IPS-NIHi11 (cell line): ENCODE data around the gene PMEL.
A peak's percentile ranks its signal among the peaks of the same experiment; 100 is the strongest.
"Not testable (repeated sequence)": the region's sequence is repeated elsewhere in the genome, so short reads cannot be mapped to it uniquely, and the experiment has no call there.

Source experiments
- DNase-seq: peaks from one replicate; pipeline ENCODE4 v3.0.0; 2012; ENCODE audit warnings: mixed read lengths, low spot score

PMEL gene

DNA sequence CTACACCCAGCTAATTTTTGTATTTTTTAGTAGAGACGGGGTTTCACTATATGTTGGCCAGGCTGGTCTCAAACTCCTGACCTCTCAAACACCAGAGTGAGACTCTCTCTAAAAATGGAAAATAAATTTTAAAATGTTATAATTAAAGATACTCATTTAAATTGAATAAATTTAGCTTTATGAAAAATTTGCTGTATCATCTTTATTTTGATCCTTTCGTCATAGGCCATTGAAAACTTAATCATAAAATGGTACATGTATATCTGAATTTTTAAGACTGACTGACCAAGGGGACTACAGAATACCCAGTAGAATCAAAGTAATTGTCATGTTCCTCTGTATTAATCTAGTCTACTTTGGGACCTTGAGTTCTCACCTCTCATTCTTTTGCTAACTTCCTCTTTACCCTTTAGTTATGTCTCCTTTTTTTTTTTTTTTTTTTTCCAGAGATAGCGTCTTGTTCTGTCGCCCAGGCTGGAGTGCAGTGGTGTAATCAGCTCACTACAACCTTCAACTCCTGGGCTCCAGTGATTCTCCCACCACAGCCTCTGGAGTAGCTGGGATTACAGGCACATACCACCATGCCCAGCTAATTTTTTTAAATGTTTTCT is 17.5 kb upstream of the PMEL start:
- DNase-seq: no peak

DNA sequence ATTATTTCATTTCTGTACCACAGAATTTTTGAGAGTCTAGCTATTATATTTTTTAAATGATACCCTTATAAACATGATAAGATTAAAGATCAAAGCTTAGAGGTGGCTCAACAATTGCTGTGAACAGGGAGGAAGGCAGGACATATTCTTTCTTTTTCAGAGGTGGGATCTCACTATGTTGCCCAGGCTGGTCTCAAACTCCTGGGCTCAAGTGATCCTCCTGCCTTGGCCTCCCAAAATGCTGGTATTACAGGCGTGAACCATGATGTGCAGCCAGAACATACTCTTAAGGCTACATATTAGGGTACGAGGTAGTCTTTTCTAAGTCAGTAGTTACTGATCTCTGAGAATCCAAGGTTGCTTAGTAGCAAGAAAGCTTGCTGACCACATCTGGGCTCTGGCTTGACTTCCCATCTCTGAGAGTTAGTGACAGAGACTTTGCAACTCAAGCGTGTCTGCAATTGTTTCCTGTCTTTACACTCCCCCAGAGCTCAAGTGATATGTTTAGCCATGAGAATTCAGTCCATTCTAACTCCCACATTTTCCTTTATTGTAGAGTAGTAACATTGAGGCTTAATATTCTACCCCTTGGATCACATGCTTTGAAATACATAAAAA is 16.6 kb upstream of the PMEL start:
- no peak for DNase-seq

DNA sequence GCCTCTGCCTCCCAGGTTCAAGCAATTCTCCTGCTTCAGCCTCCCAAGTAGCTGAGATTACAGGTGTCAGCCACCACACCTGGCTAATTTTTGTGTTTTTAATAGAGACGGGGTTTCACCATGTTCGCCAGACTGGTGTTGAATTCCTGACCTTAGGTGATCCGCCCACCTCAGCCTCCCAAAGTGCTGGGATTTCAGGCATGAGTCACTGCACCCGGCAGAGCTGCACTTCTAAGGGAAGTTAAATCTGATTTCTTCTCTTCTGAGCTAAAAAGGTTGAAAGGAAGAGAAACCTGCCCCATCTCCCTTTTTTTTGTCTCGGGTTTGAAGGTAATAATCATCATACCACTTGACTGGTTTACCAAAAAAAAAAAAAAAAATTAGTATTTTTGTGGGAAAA is 16.0 kb upstream of the PMEL start:
- not testable (repeated sequence) for DNase-seq

DNA sequence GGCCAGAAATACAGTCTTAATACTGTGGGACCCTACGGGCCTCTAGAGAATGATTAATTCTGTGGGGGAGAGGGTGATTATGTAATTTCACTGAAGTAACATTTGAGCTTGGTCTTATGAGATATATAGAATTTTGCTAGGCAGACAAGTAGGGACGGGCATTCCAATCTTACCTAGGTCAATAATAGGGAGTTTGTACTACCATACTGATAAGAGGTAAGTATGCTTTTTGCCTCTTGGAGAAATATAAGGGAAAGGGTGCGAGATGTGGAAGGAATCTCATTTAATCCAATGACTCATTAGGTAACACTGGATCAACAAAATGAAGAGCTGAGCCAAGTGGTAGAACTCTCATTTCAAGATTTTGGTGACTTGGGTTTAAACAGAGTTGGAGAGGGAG is 13.2 kb upstream of the PMEL start:
- no peak for DNase-seq

DNA sequence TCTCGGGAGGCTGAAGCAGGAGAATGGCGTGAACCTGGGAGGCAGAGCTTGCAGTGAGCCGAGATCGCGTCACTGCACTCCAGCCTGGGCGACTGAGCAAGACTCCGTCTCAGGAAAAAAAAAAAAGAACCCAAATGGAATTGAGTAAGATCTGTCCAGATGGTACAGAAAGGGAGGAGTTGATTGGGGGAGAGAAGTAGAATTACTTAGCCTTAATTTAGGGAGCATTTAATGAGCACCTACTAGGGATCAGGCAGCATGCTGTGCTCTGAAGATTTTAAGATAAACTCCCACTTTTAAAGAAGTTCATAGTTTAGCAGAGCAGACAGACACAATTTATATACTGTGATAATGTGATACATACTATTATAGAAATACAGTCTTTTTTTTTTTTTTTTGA is 12.6 kb upstream of the PMEL start:
- no peak for DNase-seq

DNA sequence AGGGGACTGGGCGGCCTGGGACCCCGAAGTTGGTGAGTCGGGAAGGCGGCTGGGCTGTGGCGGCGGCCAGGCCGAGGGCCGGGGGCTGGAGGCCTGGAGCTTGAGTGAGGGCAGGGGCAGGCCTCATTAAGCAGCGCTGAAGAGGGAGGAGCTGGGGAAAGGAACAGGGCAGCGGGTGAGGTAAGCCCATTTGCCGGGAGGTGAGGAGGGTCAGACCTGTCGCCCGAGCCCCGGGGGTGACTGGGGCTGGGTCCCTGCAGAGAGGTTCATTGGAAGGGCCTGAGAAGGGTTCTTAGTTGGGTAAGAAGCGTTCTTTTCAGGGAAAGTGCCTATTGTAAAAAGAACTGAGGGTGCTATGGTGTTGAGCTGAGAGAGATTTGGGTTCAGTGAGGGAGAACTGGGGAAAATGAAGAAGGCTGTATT is 8.5 kb upstream of the PMEL start:
- DNase-seq: peak; percentile 75

DNA sequence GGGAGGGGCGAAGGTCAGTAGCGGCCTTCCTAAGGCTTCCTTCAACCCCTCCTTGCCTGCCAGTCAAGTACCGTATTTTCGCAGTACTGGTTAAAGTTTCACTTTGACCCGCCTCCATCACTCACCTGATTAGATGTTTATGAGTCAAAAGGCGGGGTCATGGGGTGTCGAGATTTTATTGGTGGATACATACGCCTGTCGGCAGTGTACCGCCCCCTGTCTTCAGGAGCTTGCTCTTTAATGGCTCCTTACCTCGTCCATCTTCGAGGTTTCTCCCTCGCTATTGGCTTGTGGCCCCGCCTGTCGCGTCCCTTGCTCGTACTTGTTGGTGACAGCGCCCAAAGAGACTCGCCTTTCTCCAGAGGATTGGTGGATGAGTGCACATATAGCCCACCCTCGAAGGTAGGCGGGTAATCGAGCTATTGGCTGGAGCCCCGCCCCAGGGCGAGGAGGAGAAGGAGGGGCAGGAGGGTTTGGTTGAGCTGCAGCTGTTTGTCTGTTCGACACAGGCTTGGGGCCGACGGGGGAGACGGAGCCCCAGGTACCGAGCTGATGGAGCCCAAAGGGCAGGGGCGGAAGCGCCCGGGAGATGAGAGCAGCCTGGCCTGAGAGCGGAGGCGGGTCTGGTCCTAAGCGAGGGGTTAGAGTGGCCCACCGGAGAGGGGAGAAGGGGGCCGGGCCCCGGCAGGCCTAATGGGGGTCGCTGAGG is 7.9 kb upstream of the PMEL start, which contains the start of gene RAB5B:
Gene RAB5B, plus strand, starts transcription at position 480 of the 709 bp plus-strand sequence. CDS start 12,883 bp downstream, outside the sequence.
- DNase-seq: peak; percentile 95

DNA sequence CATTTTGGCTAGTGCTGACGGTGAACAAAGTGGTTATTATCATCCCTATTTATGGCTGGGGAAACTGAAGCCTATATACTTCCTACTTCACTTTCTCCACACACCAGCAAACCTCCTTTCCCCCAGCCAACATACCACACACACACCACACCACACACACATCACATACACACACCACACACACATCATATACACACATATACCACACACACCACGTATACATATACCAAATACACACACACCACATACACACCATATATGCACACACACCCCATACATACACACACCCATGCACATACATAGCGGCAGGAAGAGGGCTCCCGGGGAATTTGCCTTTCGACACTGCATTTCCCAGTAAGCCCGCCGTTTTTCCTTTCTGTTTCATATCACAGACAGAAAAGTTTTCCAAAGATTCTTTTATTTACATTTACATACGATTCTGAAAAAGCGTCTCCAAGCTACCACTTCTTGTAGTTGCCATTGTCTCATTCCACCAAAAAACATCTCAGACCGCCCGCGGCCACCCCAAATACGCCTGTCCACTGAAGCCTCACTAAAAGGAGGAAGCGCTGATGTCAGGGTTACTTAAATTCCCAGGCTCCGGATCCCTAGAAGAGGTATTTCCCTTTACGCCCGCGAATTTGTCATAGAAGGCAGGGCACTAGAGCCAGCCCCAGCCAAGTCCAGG is 7.2 kb upstream of the PMEL start:
- no peak for DNase-seq

DNA sequence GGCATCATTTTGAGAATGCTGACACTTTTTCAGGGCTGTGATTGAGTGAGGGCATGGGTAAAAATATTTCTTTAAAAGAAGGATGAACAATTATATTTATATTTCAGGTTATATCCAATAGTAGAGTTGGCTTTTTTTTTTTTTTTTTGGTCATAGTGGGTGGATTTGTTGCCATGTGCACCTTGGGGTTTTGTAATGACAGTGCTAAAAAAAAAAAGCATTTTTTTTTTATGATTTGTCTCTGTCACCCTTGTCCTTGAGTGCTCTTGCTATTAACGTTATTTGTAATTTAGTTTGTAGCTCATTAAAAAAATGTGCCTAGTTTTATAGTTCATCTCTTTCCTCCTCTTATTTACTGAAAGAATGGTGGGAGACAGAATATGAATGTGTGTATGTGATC is 6.6 kb upstream of the PMEL start:
- no peak for DNase-seq

DNA sequence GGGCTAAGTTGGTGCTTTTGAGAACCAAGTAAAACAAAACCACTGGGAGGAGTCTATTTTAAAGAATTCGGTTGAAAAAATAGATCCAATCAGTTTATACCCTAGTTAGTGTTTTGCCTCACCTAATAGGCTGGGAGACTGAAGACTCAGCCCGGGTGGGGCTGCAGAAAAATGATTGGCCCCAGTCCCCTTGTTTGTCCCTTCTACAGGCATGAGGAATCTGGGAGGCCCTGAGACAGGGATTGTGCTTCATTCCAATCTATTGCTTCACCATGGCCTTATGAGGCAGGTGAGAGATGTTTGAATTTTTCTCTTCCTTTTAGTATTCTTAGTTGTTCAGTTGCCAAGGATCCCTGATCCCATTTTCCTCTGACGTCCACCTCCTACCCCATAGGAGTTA is 6.2 kb upstream of the PMEL start:
- no peak for DNase-seq

DNA sequence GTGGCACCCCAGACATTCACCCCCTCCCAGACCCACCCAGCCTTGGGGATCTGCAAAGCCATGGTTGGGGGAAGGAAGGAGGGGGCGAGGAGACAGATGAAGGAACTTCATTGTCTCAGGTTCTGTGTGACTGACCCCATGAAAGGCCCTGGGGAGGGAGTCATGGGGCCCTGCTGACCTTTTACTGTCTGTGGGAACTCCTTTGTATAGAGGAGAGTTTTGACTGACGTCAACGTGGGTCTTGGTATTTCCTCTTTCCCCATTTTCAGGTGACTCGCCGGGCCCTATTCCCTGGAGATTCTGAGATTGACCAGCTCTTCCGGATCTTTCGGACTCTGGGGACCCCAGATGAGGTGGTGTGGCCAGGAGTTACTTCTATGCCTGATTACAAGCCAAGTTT is 4.9 kb upstream of the PMEL start:
- DNase-seq: no peak

DNA sequence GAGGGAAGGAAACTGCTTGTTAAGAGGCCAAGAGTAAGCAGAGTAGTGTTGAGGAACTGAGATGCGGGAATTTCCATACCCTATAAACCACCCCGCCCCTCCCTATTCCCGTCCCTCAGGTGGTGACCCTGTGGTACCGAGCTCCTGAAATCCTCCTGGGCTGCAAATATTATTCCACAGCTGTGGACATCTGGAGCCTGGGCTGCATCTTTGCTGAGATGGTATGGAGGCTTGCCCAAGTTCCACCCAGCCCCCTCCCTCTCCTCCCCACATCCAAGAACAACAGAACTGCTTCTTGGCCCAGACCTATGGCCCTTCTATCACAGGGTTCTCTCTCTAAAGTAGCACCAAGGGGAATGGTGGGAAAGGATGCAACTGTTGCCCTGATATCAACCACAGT is 3.5 kb upstream of the PMEL start:
- no peak for DNase-seq

DNA sequence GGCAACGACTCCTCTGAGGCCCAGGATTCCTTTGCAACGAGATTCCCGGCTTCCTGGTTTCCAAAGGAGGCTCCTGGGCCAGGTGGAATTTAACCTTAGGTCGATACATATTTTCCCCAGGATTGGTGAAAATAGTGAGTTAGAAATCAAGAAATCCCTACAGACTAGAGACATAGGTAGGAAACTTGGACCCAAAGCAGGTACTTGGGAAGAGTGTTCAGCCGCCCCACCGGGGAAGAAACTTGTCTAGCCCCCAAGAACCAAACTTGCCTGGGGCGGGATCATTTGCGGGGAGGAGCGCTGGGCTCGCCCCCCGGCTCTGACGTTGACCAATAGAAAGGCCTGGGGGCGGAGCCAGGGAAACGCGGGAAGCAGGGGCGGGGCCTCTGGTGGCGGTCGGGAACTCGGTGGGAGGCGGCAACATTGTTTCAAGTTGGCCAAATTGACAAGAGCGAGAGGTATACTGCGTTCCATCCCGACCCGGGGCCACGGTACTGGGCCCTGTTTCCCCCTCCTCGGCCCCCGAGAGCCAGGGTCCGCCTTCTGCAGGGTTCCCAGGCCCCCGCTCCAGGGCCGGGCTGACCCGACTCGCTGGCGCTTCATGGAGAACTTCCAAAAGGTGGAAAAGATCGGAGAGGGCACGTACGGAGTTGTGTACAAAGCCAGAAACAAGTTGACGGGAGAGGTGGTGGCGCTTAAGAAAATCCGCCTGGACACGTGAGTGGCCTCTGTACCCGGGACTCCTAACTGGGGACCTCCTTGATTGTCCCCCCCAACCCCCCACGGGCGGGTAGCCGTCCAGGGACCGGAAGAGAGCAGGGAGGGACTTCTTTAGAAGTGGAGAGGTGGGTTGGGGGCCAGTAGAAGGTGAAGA is 803 bp upstream of the PMEL start, which contains the start of gene CDK2:
Gene CDK2, plus strand, starts transcription at position 423 of the 874 bp plus-strand sequence. Its CDS starts 179 bp downstream, at position 602.
- peak; percentile 94 for DNase-seq

DNA sequence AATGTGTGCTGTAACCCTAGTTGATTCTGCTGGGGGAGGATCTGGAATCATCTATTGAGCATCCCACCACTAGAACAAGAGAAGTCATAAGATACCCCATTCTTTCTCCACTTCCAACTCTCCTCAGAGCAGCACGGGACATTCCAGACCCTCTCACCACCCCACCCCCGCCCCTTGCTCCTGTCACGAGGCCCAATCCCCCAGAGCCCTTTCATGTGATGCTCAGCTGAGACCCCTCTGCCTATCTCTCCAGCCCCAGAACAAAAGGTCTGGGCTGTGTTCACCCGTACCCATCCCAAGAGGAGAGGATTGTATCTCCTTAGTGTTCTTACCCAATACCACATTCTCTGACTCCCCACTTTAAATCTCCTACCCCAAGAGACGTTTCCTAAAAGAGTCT is 602 bp downstream of the PMEL start:
- DNase-seq: peak; percentile 31

DNA sequence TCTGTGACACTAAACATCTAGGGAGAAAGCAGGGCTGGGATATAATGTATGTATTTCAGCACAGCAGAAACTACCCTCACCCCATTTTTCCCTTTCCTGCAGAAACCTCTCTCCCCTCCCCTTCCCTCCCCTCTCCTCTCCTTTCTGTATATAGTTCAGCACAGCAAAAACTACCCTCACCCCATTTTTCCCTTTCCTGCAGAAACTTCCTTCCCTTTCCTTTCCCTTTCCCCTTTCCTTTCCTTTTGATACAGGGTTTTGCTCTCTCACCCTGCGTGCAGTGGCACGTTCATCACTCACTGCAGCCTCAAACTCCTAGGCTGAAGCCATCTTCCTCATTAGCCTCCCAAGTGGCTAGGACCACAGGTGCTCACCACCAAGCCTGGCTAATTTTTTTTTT is 2.1 kb downstream of the PMEL start:
- DNase-seq: no peak

DNA sequence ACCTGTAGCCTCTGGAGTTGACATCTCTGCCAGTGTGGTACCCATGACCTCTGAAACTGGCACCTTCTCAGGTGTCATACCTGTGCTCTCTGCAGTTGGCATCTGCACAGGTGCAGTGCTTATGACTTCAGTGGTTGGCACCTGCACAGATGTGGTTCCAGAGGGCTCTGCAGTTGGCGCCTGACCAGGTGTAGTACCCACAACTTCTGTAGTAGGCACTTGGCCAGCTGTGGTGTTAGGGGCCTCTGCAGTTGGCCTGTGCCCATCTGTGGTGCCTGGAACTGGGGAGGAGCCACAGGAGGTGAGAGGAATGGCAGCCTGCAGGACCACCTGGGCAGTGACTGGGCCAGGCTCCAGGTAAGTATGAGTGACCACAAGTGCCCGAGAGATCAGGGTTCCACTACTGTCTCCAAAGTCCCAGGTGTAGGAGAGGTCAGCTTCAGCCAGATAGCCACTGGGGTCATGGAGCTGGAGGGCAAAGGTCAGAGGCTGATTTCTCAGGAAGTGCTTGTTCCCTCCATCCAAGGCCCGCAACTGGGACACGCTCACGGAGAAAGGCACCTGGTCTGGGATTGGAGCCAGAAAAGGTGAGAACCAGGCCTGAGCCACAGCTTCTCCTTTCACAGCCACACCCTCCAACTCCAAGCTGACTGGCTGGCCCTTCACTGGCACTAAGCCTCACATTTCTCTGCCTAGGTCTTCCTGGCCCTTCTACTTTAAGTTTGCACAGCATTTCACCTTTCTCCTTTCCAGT is 8.6 kb downstream of the PMEL start:
- peak; percentile 57 for DNase-seq

DNA sequence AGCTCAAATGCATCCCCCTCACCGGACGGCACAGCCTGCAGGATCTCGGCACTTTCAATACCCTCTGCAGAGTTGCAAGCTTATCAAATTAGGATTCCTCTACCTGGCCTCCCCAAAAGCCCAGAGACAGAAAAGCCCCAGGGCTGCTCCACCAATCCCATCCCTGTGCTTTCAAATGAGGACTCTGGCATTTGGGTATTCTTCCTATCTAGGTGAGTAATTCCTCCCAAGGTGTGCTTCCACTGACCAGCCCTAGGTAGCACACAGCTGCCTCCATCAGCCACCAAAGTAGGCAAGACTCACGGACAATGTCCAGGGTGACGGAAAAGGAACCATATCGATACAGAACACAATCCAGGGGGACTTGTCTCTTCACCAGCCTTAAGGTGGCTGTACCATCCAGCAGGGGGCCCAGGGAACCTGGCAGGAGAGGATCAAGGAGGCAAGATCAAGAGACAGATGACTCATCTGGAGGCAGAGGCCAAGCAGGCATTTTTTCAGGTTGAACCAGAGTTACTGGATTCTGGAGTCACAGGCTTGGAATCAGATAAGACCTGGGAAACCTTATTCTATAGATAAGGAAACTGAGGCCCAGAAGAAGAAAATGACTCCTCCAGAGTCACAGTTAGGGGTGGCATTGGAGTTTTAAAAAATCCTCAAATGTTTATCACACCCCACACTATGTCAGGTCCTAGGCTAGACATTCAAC is 9.9 kb downstream of the PMEL start:
- DNase-seq: peak; percentile 52

DNA sequence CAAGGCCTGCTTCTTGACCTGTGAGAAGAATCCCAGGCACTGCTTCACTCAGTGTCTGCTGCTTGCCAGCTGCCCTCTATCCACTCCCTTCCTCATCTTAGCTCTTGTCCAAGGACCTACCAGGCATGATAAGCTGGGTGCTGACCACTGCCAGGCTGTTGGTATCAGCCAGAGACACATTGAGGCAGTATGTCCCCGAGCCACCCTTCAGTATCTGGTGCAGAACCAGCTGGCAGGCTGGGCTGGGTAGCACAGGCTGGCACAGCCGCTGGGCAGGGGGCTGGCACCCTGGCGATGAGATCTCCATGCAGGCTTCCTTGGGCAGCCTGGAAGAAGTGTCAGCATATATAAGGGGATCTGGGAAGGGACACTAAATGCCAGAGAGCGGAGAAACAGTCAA is 10.5 kb downstream of the PMEL start:
- DNase-seq: no peak

DNA sequence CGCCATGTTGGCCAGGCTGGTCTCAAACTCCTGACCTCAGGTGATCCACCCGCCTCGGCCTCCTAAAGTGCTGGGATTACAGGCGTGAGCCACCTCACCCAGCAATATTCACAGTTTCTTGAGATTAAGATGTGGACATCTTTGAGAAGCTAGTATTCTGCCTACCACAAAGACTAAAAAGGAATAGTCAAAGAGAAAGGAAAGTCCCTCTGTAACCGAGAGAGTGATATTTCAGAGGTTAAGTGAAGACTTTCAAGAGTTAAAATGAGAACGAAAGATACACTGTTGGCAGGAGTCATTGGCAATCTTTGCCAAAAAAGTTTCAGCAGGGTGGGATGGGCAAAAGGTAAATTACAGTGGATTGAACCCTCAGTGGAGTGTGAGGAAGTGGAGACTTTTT is 19.3 kb downstream of the PMEL start:
- no peak for DNase-seq

DNA sequence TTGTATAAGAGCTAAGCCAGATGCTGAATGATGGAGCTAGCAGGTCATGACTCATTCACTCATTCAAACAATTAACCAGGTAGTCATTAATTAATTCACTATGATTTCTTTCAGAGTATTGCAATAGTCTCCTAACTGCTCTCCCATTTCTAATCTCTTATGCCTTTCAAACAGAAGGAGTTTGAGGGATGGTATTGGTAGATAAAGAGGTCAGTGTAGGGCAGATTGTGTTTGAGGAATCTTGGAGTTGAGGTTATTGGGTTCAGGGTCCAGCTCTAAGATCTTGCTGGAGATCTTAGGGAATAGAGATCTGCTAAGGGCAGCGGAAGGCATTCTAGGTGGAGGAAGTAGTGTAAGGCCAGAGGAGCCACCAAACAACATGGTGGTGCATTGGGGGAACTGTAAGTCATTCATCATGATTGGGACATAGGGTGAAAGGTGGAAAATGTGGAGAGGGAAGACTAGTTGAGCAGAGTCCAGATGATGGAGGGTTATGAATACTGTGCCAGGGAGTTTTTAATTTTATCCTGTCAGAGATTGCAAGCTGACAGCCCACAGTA is 23.2 kb downstream of the PMEL start:
- no peak for DNase-seq
